GM21381 (cell line): ENCODE measurements around the gene CLDN15.
"Not testable (repeated sequence)": the region's sequence is repeated elsewhere in the genome, so short reads cannot be mapped to it uniquely, and the experiment has no call there.

ENCODE experiments used
- ATAC-seq: cut with Tn5 transposase; IDR thresholded peaks from one replicate; pipeline ENCODE4 v1.9.1; 2021; ENCODE audit warnings: mild to moderate bottlenecking, moderate library complexity; ENCODE audit not compliant: unreplicated experiment

CLDN15 gene

GRCh38 chr7:101222275-101222830, 15.2 kb downstream of the CLDN15 start:
- ATAC-seq: no peak

GRCh38 chr7:101220295-101220694, 17.3 kb downstream of the CLDN15 start:
- ATAC-seq: no peak

GRCh38 chr7:101218236-101219125, 19.1 kb downstream of the CLDN15 start:
- peak; percentile 4 for ATAC-seq

GRCh38 chr7:101217388-101218235, 20.0 kb downstream of the CLDN15 start, which contains the start of the genes PLOD3 and ZNHIT1:
Gene PLOD3 (minus strand): TSS chr7:101217581. CDS start chr7:101217274, 307 bp downstream.
Gene ZNHIT1 (plus strand): TSS chr7:101218165. CDS start chr7:101218196, 31 bp downstream.
- ATAC-seq: peak; percentile 62

GRCh38 chr7:101216860-101217387, 20.7 kb downstream of the CLDN15 start:
- peak; percentile 18 for ATAC-seq

- ATAC-seq: no peak
These were observed 21.4 kb downstream of the CLDN15 start for GRCh38 chr7:101216001-101216859.

- ATAC-seq: no peak
These were observed 25.6 kb downstream of the CLDN15 start for GRCh38 chr7:101212014-101212413.

- ATAC-seq: no peak
These were observed 26.1 kb downstream of the CLDN15 start for GRCh38 chr7:101211501-101211900.

- ATAC-seq: no peak
These were observed 27.5 kb downstream of the CLDN15 start for GRCh38 chr7:101210143-101210542.

GRCh38 chr7:101208794-101209193, 28.8 kb downstream of the CLDN15 start:
- ATAC-seq: no peak

GRCh38 chr7:101207459-101207858, 30.1 kb downstream of the CLDN15 start:
- ATAC-seq: no peak

- ATAC-seq: no peak
These were observed 30.9 kb downstream of the CLDN15 start for GRCh38 chr7:101206665-101207042.

- no peak for ATAC-seq
These were observed 31.5 kb downstream of the CLDN15 start for GRCh38 chr7:101205901-101206664.

- not testable (repeated sequence) for ATAC-seq
These were observed 33.6 kb downstream of the CLDN15 start for GRCh38 chr7:101203740-101204738.

- no peak for ATAC-seq
These were observed 35.0 kb downstream of the CLDN15 start for GRCh38 chr7:101202603-101202918.

- ATAC-seq: no peak
These were observed 35.7 kb downstream of the CLDN15 start for GRCh38 chr7:101201695-101202602.
